Hematopoietic multipotent progenitor cell treated with erythropoietin and hydrocortisone succinate and interleukin-3 and kit ligand, for 17 days (in vitro differentiated cells): ENCODE measurements around the gene TNS4.

Experiments
- DNase-seq: peaks from one replicate; pipeline ENCODE4 v3.0.0-alpha.2; 2015; ENCODE audit warnings: low spot score

Gene TNS4

GRCh38 chr17:40495140-40495539, 6.3 kb downstream of the TNS4 start:
- DNase-seq: no peak

GRCh38 chr17:40493697-40494096, 7.7 kb downstream of the TNS4 start:
- no peak for DNase-seq

GRCh38 chr17:40491486-40491885, 9.9 kb downstream of the TNS4 start:
- no peak for DNase-seq

- DNase-seq: no peak
Observed at GRCh38 chr17:40490982-40491381, 10.4 kb downstream of the TNS4 start.

- DNase-seq: no peak
Observed at GRCh38 chr17:40490289-40490853, 11.1 kb downstream of the TNS4 start.

- no peak for DNase-seq
Observed at GRCh38 chr17:40487371-40488020, 13.9 kb downstream of the TNS4 start.

- DNase-seq: no peak
Observed at GRCh38 chr17:40486522-40487370, 14.7 kb downstream of the TNS4 start.

- no peak for DNase-seq
Observed at GRCh38 chr17:40485851-40486521, 15.4 kb downstream of the TNS4 start.

GRCh38 chr17:40484973-40485530, 16.4 kb downstream of the TNS4 start:
- no peak for DNase-seq

GRCh38 chr17:40484285-40484972, 17.0 kb downstream of the TNS4 start:
- DNase-seq: no peak

- DNase-seq: no peak
Observed at GRCh38 chr17:40483679-40484078, 17.7 kb downstream of the TNS4 start.

GRCh38 chr17:40482722-40483121, 18.7 kb downstream of the TNS4 start:
- DNase-seq: no peak

GRCh38 chr17:40481106-40481505, 20.3 kb downstream of the TNS4 start:
- no peak for DNase-seq

- no peak for DNase-seq
Observed at GRCh38 chr17:40480501-40481003, 20.9 kb downstream of the TNS4 start.

GRCh38 chr17:40479754-40480480, 21.5 kb downstream of the TNS4 start:
- no peak for DNase-seq

GRCh38 chr17:40478486-40478885, 22.9 kb downstream of the TNS4 start:
- no peak for DNase-seq

GRCh38 chr17:40477796-40478195, 23.6 kb downstream of the TNS4 start:
- no peak for DNase-seq

GRCh38 chr17:40475234-40475908, 26.1 kb downstream of the TNS4 start:
- DNase-seq: no peak

GRCh38 chr17:40474419-40475002, 26.9 kb downstream of the TNS4 start:
- DNase-seq: no peak
